Measurements from ENCODE around the gene GYPE.
"Not testable (repeated sequence)": the region's sequence is repeated elsewhere in the genome, so short reads cannot be mapped to it uniquely, and the experiment has no call there.

DNA sequence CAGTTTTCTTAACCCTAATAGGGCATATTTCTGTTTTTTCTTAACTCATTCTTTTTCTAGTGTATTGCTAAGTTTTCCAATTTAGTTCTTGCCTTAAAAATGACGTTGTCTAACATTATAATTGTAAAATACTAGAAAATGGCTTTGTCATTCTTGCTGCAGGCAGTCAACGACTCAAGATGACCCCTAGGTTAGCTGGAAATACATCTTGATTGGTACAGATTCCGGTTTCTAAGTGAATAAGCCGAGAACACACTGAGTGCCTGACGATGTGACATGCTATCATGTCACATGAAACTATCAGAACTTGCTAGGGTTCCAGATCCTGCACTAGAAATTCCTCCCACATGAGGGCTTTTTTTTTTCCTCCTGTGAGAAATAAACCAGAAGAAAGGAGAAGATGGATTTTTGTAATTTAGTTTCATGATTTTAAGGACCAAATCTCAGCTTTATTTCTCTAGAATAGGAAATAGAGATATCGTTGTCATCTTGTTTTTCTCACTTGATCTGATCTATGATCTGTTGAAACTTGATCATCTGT is 49.3 kb downstream of the GYPE start:
- TF ChIP-seq, protein P1, sequence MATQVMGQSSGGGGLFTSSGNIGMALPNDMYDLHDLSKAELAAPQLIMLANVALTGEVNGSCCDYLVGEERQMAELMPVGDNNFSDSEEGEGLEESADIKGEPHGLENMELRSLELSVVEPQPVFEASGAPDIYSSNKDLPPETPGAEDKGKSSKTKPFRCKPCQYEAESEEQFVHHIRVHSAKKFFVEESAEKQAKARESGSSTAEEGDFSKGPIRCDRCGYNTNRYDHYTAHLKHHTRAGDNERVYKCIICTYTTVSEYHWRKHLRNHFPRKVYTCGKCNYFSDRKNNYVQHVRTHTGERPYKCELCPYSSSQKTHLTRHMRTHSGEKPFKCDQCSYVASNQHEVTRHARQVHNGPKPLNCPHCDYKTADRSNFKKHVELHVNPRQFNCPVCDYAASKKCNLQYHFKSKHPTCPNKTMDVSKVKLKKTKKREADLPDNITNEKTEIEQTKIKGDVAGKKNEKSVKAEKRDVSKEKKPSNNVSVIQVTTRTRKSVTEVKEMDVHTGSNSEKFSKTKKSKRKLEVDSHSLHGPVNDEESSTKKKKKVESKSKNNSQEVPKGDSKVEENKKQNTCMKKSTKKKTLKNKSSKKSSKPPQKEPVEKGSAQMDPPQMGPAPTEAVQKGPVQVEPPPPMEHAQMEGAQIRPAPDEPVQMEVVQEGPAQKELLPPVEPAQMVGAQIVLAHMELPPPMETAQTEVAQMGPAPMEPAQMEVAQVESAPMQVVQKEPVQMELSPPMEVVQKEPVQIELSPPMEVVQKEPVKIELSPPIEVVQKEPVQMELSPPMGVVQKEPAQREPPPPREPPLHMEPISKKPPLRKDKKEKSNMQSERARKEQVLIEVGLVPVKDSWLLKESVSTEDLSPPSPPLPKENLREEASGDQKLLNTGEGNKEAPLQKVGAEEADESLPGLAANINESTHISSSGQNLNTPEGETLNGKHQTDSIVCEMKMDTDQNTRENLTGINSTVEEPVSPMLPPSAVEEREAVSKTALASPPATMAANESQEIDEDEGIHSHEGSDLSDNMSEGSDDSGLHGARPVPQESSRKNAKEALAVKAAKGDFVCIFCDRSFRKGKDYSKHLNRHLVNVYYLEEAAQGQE (IDR thresholded peaks at IDR 0.05) = not testable (repeated sequence)
- TF ChIP-seq, protein P2, sequence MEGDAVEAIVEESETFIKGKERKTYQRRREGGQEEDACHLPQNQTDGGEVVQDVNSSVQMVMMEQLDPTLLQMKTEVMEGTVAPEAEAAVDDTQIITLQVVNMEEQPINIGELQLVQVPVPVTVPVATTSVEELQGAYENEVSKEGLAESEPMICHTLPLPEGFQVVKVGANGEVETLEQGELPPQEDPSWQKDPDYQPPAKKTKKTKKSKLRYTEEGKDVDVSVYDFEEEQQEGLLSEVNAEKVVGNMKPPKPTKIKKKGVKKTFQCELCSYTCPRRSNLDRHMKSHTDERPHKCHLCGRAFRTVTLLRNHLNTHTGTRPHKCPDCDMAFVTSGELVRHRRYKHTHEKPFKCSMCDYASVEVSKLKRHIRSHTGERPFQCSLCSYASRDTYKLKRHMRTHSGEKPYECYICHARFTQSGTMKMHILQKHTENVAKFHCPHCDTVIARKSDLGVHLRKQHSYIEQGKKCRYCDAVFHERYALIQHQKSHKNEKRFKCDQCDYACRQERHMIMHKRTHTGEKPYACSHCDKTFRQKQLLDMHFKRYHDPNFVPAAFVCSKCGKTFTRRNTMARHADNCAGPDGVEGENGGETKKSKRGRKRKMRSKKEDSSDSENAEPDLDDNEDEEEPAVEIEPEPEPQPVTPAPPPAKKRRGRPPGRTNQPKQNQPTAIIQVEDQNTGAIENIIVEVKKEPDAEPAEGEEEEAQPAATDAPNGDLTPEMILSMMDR (IDR thresholded peaks at IDR 0.05; ENCODE audit: low read depth, low read length, missing input control) = not testable (repeated sequence)
- TF ChIP-seq, protein P3, sequence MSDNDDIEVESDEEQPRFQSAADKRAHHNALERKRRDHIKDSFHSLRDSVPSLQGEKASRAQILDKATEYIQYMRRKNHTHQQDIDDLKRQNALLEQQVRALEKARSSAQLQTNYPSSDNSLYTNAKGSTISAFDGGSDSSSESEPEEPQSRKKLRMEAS (IDR thresholded peaks at IDR 0.05) = not testable (repeated sequence)
- TF ChIP-seq SP1 (IDR thresholded peaks at IDR 0.05); FOXA1 (IDR thresholded peaks at IDR 0.05); RAD21 (IDR thresholded peaks at IDR 0.05); JUND (IDR thresholded peaks at IDR 0.05); EGR1 (IDR thresholded peaks at IDR 0.05; ENCODE audit: low read depth in 2 of 2); RXRA (IDR thresholded peaks at IDR 0.05); YY1 (IDR thresholded peaks at IDR 0.05): not testable (repeated sequence)
